HG03039 (cell line): ENCODE measurements around the gene TRIM65.
"Not testable (repeated sequence)": the region's sequence is repeated elsewhere in the genome, so short reads cannot be mapped to it uniquely, and the experiment has no call there.

Source experiments
- ATAC-seq: cut with Tn5 transposase; IDR thresholded peaks from one replicate; pipeline ENCODE4 v1.9.1; 2021; ENCODE audit warnings: mild to moderate bottlenecking, moderate library complexity; ENCODE audit not compliant: unreplicated experiment

TRIM65 gene

DNA sequence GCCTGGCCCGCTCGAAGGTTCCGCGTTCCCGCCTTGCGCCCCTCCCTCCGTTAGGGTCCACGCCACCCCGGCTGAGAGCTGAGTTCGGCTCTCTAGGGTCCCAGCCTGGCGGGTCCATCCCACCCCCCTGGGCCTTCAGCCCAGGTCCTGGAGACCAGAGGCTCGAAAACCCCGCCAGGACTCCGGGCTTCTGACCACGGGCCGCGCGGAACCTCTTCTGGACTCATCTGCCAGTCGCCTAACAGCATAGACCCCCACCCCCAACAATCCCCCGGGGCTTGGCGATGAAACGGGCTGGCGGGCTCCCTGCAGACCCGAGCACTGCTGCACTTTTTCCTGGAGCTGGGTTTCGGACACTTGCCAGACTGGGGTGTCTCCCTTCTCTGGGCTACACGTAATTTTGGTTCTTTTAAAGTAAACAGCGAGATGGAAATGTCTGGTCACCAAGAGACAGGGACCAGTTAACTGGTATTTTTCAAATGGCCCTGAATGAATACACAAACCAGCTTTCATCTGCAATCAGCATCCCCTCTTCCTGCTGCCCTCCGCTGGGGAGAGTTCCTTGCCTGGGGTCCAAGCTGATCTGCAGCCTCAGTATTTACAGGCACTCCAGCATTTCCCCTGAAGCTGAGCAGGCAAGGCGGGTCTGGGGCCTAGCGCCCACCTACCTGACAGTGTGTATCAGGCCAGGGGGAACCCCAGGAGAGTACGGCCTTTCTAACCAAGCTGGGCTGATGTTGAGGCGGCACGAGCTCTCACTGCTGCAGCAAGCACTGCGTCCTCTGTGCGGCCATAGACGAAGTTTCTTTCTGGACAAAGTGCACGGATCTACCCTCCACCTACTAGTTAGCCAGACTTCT is 639 bp upstream of the TRIM65 start:
- no peak for ATAC-seq

- no peak for ATAC-seq
Observed at GRCh38 chr17:75895370-75896155, 1.2 kb downstream of the TRIM65 start.

- ATAC-seq, result no peak
Observed at GRCh38 chr17:75894049-75894733, 2.6 kb downstream of the TRIM65 start.

DNA sequence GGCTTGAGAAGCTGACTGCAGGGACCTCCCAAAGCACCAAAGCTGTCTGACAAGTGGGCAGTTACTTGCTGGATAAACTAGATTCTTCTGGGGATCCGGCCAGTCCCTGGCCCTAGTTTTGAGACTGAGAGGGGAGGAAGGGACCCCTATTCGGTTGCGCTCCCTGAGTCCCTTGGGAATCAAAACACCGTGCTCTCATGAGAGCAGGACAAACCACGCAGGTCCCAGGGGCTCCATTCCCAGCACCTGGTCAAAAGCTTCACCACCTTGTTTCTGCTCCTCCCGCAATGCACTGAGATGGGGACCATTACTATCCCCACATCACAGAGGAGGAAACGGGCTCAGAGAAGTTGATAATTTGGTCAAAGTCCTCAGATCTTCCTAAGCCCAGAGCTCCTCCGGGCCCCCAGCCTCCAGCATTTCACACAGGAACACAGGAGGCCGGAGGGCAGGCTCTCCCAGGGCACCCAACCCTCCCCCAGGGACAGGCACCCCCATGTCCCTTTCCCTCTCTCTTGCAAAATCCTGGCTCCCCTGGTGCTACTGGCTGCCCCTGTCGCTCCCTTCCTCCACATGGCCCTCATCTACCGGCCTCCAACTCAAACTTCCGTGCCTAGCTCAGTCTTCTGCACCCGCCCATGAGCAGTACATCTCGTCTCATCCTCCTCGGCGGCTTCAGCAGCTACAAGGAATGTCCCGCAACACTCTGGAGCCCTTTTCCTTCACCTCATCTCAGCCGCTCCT is 3.3 kb downstream of the TRIM65 start:
- no peak for ATAC-seq

DNA sequence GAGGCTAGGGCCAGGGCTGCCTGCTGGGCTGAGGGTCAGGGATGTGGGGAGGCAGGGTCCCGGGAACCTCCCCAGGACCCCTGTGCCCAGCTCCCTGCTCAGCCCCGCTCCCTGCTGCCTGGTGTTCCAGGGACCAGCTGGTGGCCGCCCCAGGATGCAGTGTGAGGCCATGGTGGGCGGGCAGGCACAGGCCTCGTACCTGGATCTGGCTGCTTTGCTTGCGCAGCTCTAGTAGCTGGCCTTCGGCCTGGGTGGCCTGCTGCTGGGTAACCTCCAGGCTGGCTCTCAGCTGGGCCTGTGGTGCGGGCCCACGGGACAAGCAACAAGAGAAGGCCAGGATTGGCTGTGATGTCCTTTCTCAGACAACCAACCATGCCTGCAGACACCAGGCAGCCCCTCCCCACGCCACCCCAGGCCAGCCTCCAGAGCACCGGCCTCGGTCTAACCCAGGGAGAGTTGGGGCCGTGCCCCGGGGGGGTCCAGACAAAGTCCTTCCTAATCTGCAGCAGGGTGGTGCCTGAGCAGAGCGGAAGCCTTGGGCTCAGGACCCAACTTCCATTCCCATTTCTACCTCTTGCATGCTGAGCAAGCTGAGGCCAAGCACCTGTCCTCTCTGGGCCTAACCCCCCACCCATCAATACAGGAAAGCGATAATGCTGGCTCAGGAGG is 4.1 kb downstream of the TRIM65 start:
- ATAC-seq, result no peak

- ATAC-seq, result no peak
Observed at GRCh38 chr17:75891605-75892555, 4.9 kb downstream of the TRIM65 start.

- ATAC-seq, result no peak
Observed at GRCh38 chr17:75891022-75891604, 5.6 kb downstream of the TRIM65 start.

- no peak for ATAC-seq
Observed at GRCh38 chr17:75889454-75889853, 7.3 kb downstream of the TRIM65 start.

GRCh38 chr17:75888484-75888883 is 8.3 kb downstream of the TRIM65 start:
- no peak for ATAC-seq

- ATAC-seq, result not testable (repeated sequence)
Observed at GRCh38 chr17:75885860-75886259, 10.9 kb downstream of the TRIM65 start.

DNA sequence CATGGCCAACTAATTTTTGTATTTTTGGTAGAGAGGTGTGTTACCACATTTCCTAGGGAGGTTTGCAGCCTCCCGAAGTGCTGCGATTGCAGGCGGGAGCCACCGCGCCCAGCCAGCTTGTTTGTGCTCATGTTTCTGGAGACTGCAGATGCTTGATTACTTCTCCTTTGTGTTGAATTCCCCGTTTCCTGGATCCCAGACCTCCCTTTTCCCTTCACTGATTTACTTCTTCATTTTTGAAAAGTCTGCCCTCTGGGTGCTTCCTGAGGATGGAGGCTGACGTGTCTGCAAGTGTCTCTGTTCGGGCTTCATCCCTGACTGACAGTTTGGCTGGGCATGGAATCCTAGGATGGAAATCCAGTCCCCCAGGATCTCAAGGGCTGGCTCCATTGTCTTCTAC is 11.3 kb downstream of the TRIM65 start:
- no peak for ATAC-seq

DNA sequence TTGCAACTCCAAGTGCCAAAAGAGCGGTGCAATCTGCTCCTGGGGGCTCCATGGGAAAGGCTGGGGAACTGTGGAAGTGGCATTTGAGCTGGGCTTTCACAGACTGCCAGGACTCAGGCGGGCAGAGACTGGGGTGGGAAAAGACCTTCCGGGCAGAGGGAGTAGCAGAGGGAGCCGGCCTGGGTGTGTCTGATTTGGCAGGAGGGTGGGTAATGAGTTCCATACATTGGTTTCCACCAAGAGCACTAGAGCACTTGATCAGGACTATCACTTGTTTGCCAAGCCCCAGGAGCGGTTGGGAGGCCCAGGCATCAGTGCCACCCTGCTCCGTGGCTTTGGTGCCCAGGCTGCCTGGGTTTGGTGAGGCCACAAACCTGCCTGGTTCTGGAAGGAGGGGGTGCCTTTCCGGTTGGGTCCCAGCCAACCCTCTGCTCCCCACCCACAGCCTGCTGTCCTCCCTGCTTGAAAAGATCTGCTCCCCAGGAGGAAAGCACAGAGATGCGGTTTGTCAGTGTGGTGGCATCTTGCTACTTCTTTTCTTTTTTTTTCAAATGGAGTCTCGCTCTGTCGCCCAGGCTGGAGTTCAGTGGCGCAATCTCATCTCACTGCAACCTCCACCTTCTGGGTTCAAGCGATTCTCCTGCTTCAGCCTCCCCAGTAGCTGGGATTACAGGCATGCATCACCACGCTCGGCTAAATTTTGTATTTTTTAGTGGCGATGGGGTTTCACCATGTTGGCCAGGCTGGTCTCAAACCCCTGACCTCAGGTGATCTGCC is 14.9 kb downstream of the TRIM65 start:
- ATAC-seq, result no peak

GRCh38 chr17:75880266-75880665 is 16.5 kb downstream of the TRIM65 start:
- ATAC-seq, result no peak

- ATAC-seq, result no peak
Observed at GRCh38 chr17:75878174-75878998, 18.4 kb downstream of the TRIM65 start, which contains the start of gene TRIM47. TRIM47 (minus strand) TSS chr17:75878581; CDS start chr17:75878548, 33 bp downstream.

- no peak for ATAC-seq
Observed at GRCh38 chr17:75877752-75878173, 19.0 kb downstream of the TRIM65 start.

- no peak for ATAC-seq
Observed at GRCh38 chr17:75876938-75877751, 19.6 kb downstream of the TRIM65 start.
